ENCODE measurements around the gene UMAD1.

DNA sequence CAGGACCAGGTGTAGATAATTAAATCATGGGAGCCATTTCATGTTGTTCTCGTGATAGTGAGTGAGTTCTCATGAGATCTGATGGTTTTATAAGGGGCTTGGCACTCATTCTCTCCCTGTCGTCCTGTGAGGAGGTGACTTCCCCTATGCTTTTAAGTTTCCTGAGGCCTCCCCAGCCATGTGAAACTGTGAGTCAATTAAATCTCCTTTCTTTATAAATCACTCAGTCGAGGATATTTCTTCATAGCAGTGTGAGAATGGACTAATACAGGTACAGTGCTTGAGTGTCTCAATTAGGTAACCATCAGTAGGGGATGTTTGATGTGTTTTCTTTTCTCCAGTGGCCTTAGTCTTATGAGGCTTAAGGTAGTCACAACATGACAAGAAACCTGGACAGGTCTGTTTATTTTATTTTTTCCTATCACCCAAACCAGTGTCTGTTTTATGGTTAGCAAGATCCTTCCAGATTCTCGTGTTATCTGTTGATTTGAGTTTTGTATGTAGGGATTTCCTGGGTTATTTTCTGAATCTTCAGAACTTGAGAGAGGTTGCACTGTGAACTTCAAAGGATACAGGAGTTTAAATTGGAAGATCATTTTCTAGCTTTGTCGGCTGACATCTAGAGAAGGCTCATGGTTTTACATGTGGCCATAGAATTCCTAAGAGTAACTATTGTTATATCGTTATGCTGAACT is 32.1 kb downstream of the UMAD1 start:
- no peak for TF ChIP-seq POLR2A (IDR thresholded peaks at IDR 0.05)
- no peak for TF ChIP-seq CTCF (IDR thresholded peaks at IDR 0.05)

All from Peyer's patch (tissue), 4 donors.